CD14-positive monocyte (primary cell): ENCODE results near the gene WIPF3. TPM values are rescaled to one million over a fixed set of nuclear protein-coding genes. Genes with fewer than 3 reads are reported as not detected.

Source experiments
- DNase-seq, 3 donors: peaks; one replicate each; pipeline ENCODE4 v3.0.0-alpha.2; 2011 to 2022
- H2AFZ ChIP-seq: 2 replicates; pipeline ENCODE4 v1.6.0; 2012; ENCODE audit warnings: mild to moderate bottlenecking, low read depth, low read length, inconsistent platforms; ENCODE audit not compliant: insufficient read depth, poor library complexity, severe bottlenecking
- H3K27ac ChIP-seq, 2 donors: 1 replicate in 1 of 2; 2 replicates in 1 of 2; pipeline ENCODE4 v1.5.1; 2012 to 2013; ENCODE audit warnings: low read length in 2 of 2, control low read depth in 1 of 2, inconsistent platforms in 1 of 2, low read depth in 1 of 2, mild to moderate bottlenecking in 1 of 2
- H3K27me3 ChIP-seq, 2 donors: one replicate each; pipeline versions ENCODE4 v1.6.0 to v1.6.1; 2011 to 2013; ENCODE audit warnings: low read length in 2 of 2; ENCODE audit not compliant: control insufficient read depth in 2 of 2, insufficient read depth in 2 of 2
- H3K36me3 ChIP-seq, 2 donors: replicated peaks in 1 of 2; 1 replicate in 1 of 2; 2 replicates in 1 of 2; pipeline versions ENCODE4 v1.5.1 to v1.6.1; 2012 to 2013; ENCODE audit warnings: low read length in 2 of 2, control low read depth in 1 of 2, inconsistent platforms in 1 of 2, mild to moderate bottlenecking in 1 of 2; ENCODE audit not compliant: insufficient read depth in 2 of 2, control insufficient read depth in 1 of 2
- H3K4me1 ChIP-seq, 2 donors: 1 replicate in 1 of 2; 2 replicates in 1 of 2; pipeline versions ENCODE4 v1.5.1 to v1.6.1; 2012 to 2013; ENCODE audit warnings: low read length in 2 of 2, control low read depth in 1 of 2, inconsistent platforms in 1 of 2, mild to moderate bottlenecking in 1 of 2, moderate library complexity in 1 of 2; ENCODE audit not compliant: insufficient read depth in 2 of 2, control insufficient read depth in 1 of 2
- H3K4me2 ChIP-seq: replicated peaks from 2 replicates; pipeline ENCODE3; 2012; ENCODE audit warnings: low read length, moderate library complexity, mild to moderate bottlenecking; ENCODE audit not compliant: poor library complexity, severe bottlenecking; ENCODE audit errors: extremely low read depth
- H3K4me3 ChIP-seq, 3 experiments: fragments of 200-600 bp in 1 of 3; sonication (generic) in 1 of 3; replicated peaks in 1 of 3; 1 replicate in 2 of 3; 2 replicates in 1 of 3; pipeline ENCODE4 v1.5.1; 2011 to 2013; ENCODE audit warnings: low read length in 3 of 3, mild to moderate bottlenecking in 3 of 3, control low read depth in 2 of 3, low read depth in 2 of 3, inconsistent platforms in 1 of 3, moderate library complexity in 1 of 3
- H3K79me2 ChIP-seq: 2 replicates; pipeline ENCODE4 v1.6.0; 2012; ENCODE audit warnings: mild to moderate bottlenecking, control low read depth, inconsistent platforms, low read length, moderate library complexity; ENCODE audit not compliant: insufficient read depth
- H3K9ac ChIP-seq: 2 replicates; pipeline ENCODE4 v1.6.0; 2017; ENCODE audit warnings: low read length, mild to moderate bottlenecking; ENCODE audit not compliant: insufficient read depth, poor library complexity, severe bottlenecking
- H3K9me3 ChIP-seq, 2 donors: replicated peaks in 1 of 2; 1 replicate in 1 of 2; 2 replicates in 1 of 2; pipeline versions ENCODE4 v1.5.1 to v1.6.1; 2012 to 2013; ENCODE audit warnings: low read length in 2 of 2, control low read depth in 1 of 2; ENCODE audit not compliant: control insufficient read depth in 1 of 2, insufficient read depth in 1 of 2
- H4K20me1 ChIP-seq: 2 replicates; pipeline ENCODE4 v1.6.0; 2012; ENCODE audit warnings: mild to moderate bottlenecking, low read length, control low read depth, moderate library complexity; ENCODE audit not compliant: insufficient read depth
- H3K27ac Mint-ChIP-seq, 7 donors: one replicate each; pipeline ENCODE4 v1.8.0; 2020; ENCODE audit warnings: mild to moderate bottlenecking in 7 of 7, mixed read lengths in 7 of 7, moderate library complexity in 6 of 7, inconsistent platforms in 2 of 7
- H3K27me3 Mint-ChIP-seq, 3 donors: one replicate each; pipeline ENCODE4 v1.8.0; 2021 to 2022; ENCODE audit warnings: low read depth in 3 of 3, mild to moderate bottlenecking in 3 of 3, mixed read lengths in 3 of 3, moderate library complexity in 3 of 3, inconsistent platforms in 1 of 3
- H3K36me3 Mint-ChIP-seq, 2 donors: one replicate each; pipeline ENCODE4 v1.8.0; 2020; ENCODE audit warnings: mixed read lengths in 2 of 2, inconsistent platforms in 1 of 2, mild to moderate bottlenecking in 1 of 2
- H3K4me1 Mint-ChIP-seq: one replicate; pipeline ENCODE4 v1.8.0; 2020; ENCODE audit warnings: mild to moderate bottlenecking, mixed read lengths
- H3K4me3 Mint-ChIP-seq, 2 donors: one replicate each; pipeline ENCODE4 v1.8.0; 2020; ENCODE audit warnings: mild to moderate bottlenecking in 2 of 2, mixed read lengths in 2 of 2, moderate library complexity in 1 of 2
- H3K9me3 Mint-ChIP-seq, 7 donors: one replicate each; pipeline ENCODE4 v1.8.0; 2020 to 2022; ENCODE audit warnings: mixed read lengths in 7 of 7, mild to moderate bottlenecking in 6 of 7, moderate library complexity in 6 of 7, inconsistent platforms in 2 of 7
- WGBS: methylation state at CpG from one replicate; pipeline ENCODE4 v1.1.5; 2013; ENCODE audit warnings: missing lambda C conversion rate; ENCODE audit not compliant: insufficient coverage; 5-methylcytosine and 5-hydroxymethylcytosine counted together
- intact Hi-C, 2 donors: fragments of 100-400 bp; cut with micrococcal nuclease; formaldehyde crosslinking; loops; one replicate each; pipeline versions ENCODE4 v1.15.0 to v1.15.1; 2023
- polyA plus RNA-seq, 3 donors: library from polyadenylated mRNA; depleted of rRNA in 1 of 3; unstranded in 2 of 3; stranded (reverse) in 1 of 3; fragments of 300-500 nt in 2 of 3; fragments of >200 nt in 1 of 3; fragmentation: Illumina TruSeq in 2 of 3; gene quantifications; 1 replicate in 2 of 3; 2 replicates in 1 of 3; pipeline ENCODE4 v1.2.3, GENCODE V29; 2012 to 2021
- TF ChIP-seq, protein P1 (sequence below): fragments of 200-600 bp; IDR thresholded peaks from one replicate; pipeline ENCODE4 v1.8.0; 2022; ENCODE audit warnings: antibody characterized with exemption, mild to moderate bottlenecking

The WIPF3 gene
- polyA plus RNA-seq, 3 donors: not detected

DNA sequence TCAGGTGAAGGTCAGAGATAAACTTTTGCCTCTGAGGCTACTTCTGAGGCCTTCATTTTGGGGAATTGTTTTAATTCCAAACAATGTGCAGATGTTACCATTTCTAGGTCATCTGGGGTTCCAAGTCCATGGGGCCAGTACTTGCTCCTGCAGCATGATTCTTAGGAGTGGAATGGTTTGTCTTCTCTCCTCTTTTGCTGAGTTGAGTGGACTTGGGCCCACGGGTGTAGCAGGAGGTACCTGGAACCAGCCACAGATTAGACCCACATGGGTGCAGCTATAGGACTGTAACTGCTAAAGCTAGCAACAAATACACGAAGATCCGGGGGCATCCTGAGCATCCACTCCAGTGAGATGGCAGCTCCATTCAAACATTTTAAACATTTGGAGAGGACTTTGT is 41.6 kb downstream of the WIPF3 start:
- no peaks in the 10 kb centered on the region for H4K20me1 ChIP-seq
- H3K4me3 Mint-ChIP-seq: no peak overlapping the region
- H3K79me2 ChIP-seq: no peaks in the 10 kb centered on the region
- no peaks in the 10 kb centered on the region for H3K9me3 ChIP-seq
- no peaks in the 10 kb centered on the region for H3K4me1 Mint-ChIP-seq
- no peaks in the 10 kb centered on the region for H3K27me3 ChIP-seq
- H3K27ac Mint-ChIP-seq: peak overlapping the region in 1 of 7 donors; percentile 59
- TF ChIP-seq, protein P1, sequence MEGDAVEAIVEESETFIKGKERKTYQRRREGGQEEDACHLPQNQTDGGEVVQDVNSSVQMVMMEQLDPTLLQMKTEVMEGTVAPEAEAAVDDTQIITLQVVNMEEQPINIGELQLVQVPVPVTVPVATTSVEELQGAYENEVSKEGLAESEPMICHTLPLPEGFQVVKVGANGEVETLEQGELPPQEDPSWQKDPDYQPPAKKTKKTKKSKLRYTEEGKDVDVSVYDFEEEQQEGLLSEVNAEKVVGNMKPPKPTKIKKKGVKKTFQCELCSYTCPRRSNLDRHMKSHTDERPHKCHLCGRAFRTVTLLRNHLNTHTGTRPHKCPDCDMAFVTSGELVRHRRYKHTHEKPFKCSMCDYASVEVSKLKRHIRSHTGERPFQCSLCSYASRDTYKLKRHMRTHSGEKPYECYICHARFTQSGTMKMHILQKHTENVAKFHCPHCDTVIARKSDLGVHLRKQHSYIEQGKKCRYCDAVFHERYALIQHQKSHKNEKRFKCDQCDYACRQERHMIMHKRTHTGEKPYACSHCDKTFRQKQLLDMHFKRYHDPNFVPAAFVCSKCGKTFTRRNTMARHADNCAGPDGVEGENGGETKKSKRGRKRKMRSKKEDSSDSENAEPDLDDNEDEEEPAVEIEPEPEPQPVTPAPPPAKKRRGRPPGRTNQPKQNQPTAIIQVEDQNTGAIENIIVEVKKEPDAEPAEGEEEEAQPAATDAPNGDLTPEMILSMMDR: no peak
- DNase-seq: no peak
- no peaks in the 10 kb centered on the region for H3K36me3 Mint-ChIP-seq
- no peaks in the 10 kb centered on the region for H3K9me3 Mint-ChIP-seq
- peaks cover 0 to 6% (median 5%) of the 10 kb centered on the region in 3 donors for H3K27me3 Mint-ChIP-seq
- no peak overlapping the region for H3K9ac ChIP-seq
- H3K4me1 ChIP-seq: no peaks in the 10 kb centered on the region
- no peak overlapping the region for H2AFZ ChIP-seq
- H3K4me3 ChIP-seq: no peak overlapping the region
- H3K36me3 ChIP-seq: no peaks in the 10 kb centered on the region
- intact Hi-C loops: no loop called here
- H3K27ac ChIP-seq: no peak overlapping the region
- H3K4me2 ChIP-seq: no peak overlapping the region
- WGBS: no CpG with 5 or more reads among the region's 3 CpGs

DNA sequence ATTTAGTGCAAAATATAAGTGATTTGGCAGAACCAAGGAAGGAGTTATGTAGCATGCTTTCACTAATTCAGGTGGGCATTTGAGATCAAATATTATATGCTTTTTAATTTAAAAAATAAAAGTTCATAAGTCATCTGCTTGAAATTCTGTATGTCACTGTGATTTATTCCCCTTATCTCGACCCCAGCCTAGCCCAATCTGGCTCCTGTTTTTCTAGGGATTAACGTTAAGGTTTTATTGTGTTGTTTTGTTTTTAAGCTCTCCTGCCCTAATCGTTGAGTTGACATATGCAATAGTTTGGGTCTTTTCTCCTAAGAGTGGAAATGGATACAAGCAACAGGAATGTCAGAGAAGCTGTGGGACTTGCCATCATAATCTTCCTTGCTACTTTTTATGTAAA is 42.6 kb downstream of the WIPF3 start:
- Histone ChIP-seq H3K4me3 (no peak overlapping the region), H3K9ac (no peak overlapping the region), H3K27me3 (no peaks in the 10 kb centered on the region), H2AFZ (no peak overlapping the region), H3K9me3 (no peaks in the 10 kb centered on the region), H3K36me3 (no peaks in the 10 kb centered on the region), H3K79me2 (no peaks in the 10 kb centered on the region), H3K27ac (no peak overlapping the region), H3K4me2 (no peak overlapping the region), H4K20me1 (no peaks in the 10 kb centered on the region), H3K4me1 (no peaks in the 10 kb centered on the region)
- H3K4me1 Mint-ChIP-seq: no peaks in the 10 kb centered on the region
- no peaks in the 10 kb centered on the region for H3K9me3 Mint-ChIP-seq
- TF ChIP-seq, protein P1: no peak
- no peaks in the 10 kb centered on the region for H3K36me3 Mint-ChIP-seq
- no CpG with 5 or more reads among the region's 3 CpGs for WGBS
- no peak overlapping the region for H3K4me3 Mint-ChIP-seq
- H3K27ac Mint-ChIP-seq: no peak overlapping the region
- H3K27me3 Mint-ChIP-seq: peaks cover 0 to 5% (median 3%) of the 10 kb centered on the region in 3 donors
- DNase-seq: no peak
- intact Hi-C loops: no loop called here
